SK-N-SH treated with all-trans-retinoic acid at 6 μM for 48 hours (cell line): ENCODE results near the gene RECK.
"Not testable (repeated sequence)": the region's sequence is repeated elsewhere in the genome, so short reads cannot be mapped to it uniquely, and the experiment has no call there.

Experiments
- CSDC2 ChIP-seq: fragments of 250-450 bp; sonication (Bioruptor Pico); IDR thresholded peaks from 2 replicates; pipeline ENCODE4 v1.5.0; 2020; ENCODE audit warnings: mild to moderate bottlenecking, moderate library complexity
- CSRNP3 ChIP-seq: fragments of 250-450 bp; sonication (Bioruptor Pico); IDR thresholded peaks from 2 replicates; pipeline ENCODE4 v1.5.1; 2021; ENCODE audit warnings: mild to moderate bottlenecking, moderate library complexity
- GLIS3 ChIP-seq: fragments of 250-450 bp; sonication (Bioruptor Pico); IDR thresholded peaks from 2 replicates; pipeline ENCODE4 v1.5.0; 2020; ENCODE audit warnings: mild to moderate bottlenecking, moderate library complexity
- POU6F1 ChIP-seq: fragments of 250-450 bp; sonication (Bioruptor Pico); IDR thresholded peaks from 2 replicates; pipeline ENCODE4 v1.8.0; 2021; ENCODE audit warnings: low read depth, mild to moderate bottlenecking, moderate library complexity, borderline replicate concordance
- RARB ChIP-seq: fragments of 250-450 bp; sonication (Bioruptor Pico); IDR thresholded peaks from 2 replicates; pipeline ENCODE4 v1.8.0; 2021; ENCODE audit warnings: mild to moderate bottlenecking, moderate library complexity
- SNAI2 ChIP-seq: fragments of 250-450 bp; sonication (Bioruptor Pico); IDR thresholded peaks from 2 replicates; pipeline ENCODE4 v1.5.0; 2020; ENCODE audit warnings: mild to moderate bottlenecking, moderate library complexity
- TSHZ2 ChIP-seq: fragments of 250-450 bp; sonication (Bioruptor Pico); IDR thresholded peaks from 2 replicates; pipeline ENCODE4 v1.5.0; 2020; ENCODE audit warnings: mild to moderate bottlenecking, moderate library complexity
- ZC3H10 ChIP-seq: fragments of 250-450 bp; sonication (Bioruptor Pico); IDR thresholded peaks from 2 replicates; pipeline ENCODE4 v1.5.1; 2021; ENCODE audit warnings: mild to moderate bottlenecking, moderate library complexity
- ZFP3 ChIP-seq: fragments of 250-450 bp; sonication (Bioruptor Pico); IDR thresholded peaks from 2 replicates; pipeline ENCODE4 v1.5.0; 2020; ENCODE audit warnings: mild to moderate bottlenecking, moderate library complexity
- TF ChIP-seq, protein P1 (sequence below): fragments of 250-450 bp; sonication (Bioruptor Pico); IDR thresholded peaks from 2 replicates; pipeline ENCODE4 v1.8.0; 2020; ENCODE audit warnings: mild to moderate bottlenecking, moderate library complexity, borderline replicate concordance
- TF ChIP-seq, protein P2 (sequence below): fragments of 250-450 bp; sonication (Bioruptor Pico); IDR thresholded peaks from 2 replicates; pipeline ENCODE4 v1.5.1; 2020; ENCODE audit warnings: low read depth, mild to moderate bottlenecking, moderate library complexity

- not testable (repeated sequence) for TF ChIP-seq SNAI2, CSRNP3, RARB, TSHZ2, ZC3H10, ZFP3, CSDC2, GLIS3, POU6F1 (CRISPR knock-in tag)
- TF ChIP-seq, protein P1, sequence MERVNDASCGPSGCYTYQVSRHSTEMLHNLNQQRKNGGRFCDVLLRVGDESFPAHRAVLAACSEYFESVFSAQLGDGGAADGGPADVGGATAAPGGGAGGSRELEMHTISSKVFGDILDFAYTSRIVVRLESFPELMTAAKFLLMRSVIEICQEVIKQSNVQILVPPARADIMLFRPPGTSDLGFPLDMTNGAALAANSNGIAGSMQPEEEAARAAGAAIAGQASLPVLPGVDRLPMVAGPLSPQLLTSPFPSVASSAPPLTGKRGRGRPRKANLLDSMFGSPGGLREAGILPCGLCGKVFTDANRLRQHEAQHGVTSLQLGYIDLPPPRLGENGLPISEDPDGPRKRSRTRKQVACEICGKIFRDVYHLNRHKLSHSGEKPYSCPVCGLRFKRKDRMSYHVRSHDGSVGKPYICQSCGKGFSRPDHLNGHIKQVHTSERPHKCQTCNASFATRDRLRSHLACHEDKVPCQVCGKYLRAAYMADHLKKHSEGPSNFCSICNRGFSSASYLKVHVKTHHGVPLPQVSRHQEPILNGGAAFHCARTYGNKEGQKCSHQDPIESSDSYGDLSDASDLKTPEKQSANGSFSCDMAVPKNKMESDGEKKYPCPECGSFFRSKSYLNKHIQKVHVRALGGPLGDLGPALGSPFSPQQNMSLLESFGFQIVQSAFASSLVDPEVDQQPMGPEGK (CRISPR knock-in tag), result not testable (repeated sequence)
- TF ChIP-seq, protein P2, sequence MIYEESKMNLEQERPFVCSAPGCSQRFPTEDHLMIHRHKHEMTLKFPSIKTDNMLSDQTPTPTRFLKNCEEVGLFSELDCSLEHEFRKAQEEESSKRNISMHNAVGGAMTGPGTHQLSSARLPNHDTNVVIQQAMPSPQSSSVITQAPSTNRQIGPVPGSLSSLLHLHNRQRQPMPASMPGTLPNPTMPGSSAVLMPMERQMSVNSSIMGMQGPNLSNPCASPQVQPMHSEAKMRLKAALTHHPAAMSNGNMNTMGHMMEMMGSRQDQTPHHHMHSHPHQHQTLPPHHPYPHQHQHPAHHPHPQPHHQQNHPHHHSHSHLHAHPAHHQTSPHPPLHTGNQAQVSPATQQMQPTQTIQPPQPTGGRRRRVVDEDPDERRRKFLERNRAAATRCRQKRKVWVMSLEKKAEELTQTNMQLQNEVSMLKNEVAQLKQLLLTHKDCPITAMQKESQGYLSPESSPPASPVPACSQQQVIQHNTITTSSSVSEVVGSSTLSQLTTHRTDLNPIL (CRISPR knock-in tag), result not testable (repeated sequence)
These were observed 39.7 kb upstream of the RECK start for GRCh38 chr9:35997016-35997415.
